HEK293 (cell line): ENCODE data around the gene SYT14.

Experiments
- CTCF ChIA-PET: fragments of 350-600 bp; formaldehyde crosslinking; extraction: SDS; loops from one replicate; lab custom pipeline; 2021; ENCODE audit warnings: antibody characterized with exemption; lab: Yijun Ruan, JAX
- POLR2A ChIA-PET: fragments of 300-600 bp; formaldehyde crosslinking; extraction: SDS; loops from one replicate; lab custom pipeline; 2020; ENCODE audit warnings: antibody characterized with exemption, inconsistent platforms; lab: Yijun Ruan, JAX
- H3K27ac ChIP-seq: fragments of 200-500 bp; sonication (Bioruptor generic); 2 replicates; pipeline ENCODE4 v1.5.1; 2014; ENCODE audit warnings: low read depth, low read length, control low read depth, inconsistent platforms; ENCODE audit errors: extremely low read depth
- H3K36me3 ChIP-seq, 2 experiments: fragments of 200-500 bp in 1 of 2; sonication (Bioruptor generic) in 1 of 2; 1 replicate in 1 of 2; 2 replicates in 1 of 2; pipeline ENCODE4 v1.5.1; 2014 to 2017; ENCODE audit warnings: inconsistent platforms in 2 of 2, low read length in 2 of 2; ENCODE audit not compliant: control insufficient read depth in 2 of 2, insufficient read depth in 1 of 2
- H3K4me1 ChIP-seq: fragments of 200-500 bp; sonication (Bioruptor generic); 2 replicates; pipeline ENCODE4 v1.5.1; 2014; ENCODE audit warnings: mild to moderate bottlenecking, low read length, inconsistent platforms; ENCODE audit not compliant: control insufficient read depth, insufficient read depth
- H3K4me3 ChIP-seq: 2 replicates; pipeline ENCODE4 v1.5.1; 2011; ENCODE audit warnings: low read depth, mild to moderate bottlenecking, control low read depth, low read length, moderate library complexity
- H3K9me3 ChIP-seq: fragments of 200-500 bp; sonication (Bioruptor generic); 2 replicates; pipeline ENCODE4 v1.5.1; 2014; ENCODE audit warnings: low read depth, low read length, inconsistent platforms; ENCODE audit not compliant: control insufficient read depth, insufficient read depth
- KLF16 ChIP-seq: fragments of 450-650 bp; formaldehyde crosslinking; IDR thresholded peaks from 2 replicates; pipeline ENCODE4 v1.5.1; 2017; ENCODE audit warnings: missing biosample characterization, missing genetic modification characterization
- KLF8 ChIP-seq: fragments of 450-650 bp; formaldehyde crosslinking; IDR thresholded peaks from 2 replicates; pipeline ENCODE4 v1.5.1; 2016; ENCODE audit warnings: missing biosample characterization, missing genetic modification characterization
- OSR2 ChIP-seq: fragments of 450-650 bp; formaldehyde crosslinking; IDR thresholded peaks from 2 replicates; pipeline ENCODE4 v1.5.1; 2016; ENCODE audit warnings: missing biosample characterization, missing genetic modification characterization
- YY1 ChIP-seq: fragments of 450-650 bp; formaldehyde crosslinking; IDR thresholded peaks from 2 replicates; pipeline ENCODE4 v1.5.1; 2018; ENCODE audit warnings: missing biosample characterization, missing genetic modification characterization
- ZBTB1 ChIP-seq: fragments of 450-650 bp; formaldehyde crosslinking; IDR thresholded peaks from 2 replicates; pipeline ENCODE4 v1.5.1; 2016; ENCODE audit warnings: missing biosample characterization, missing genetic modification characterization
- ZBTB48 ChIP-seq: fragments of 450-650 bp; formaldehyde crosslinking; IDR thresholded peaks from 2 replicates; pipeline ENCODE4 v1.5.1; 2016; ENCODE audit warnings: missing biosample characterization, missing genetic modification characterization
- ZEB2 ChIP-seq: fragments of 450-650 bp; formaldehyde crosslinking; IDR thresholded peaks from 2 replicates; pipeline ENCODE4 v1.5.1; 2016; ENCODE audit warnings: missing biosample characterization, missing genetic modification characterization
- ZFP41 ChIP-seq: fragments of 450-650 bp; formaldehyde crosslinking; IDR thresholded peaks from 2 replicates; pipeline ENCODE4 v1.5.1; 2016; ENCODE audit warnings: missing biosample characterization, missing genetic modification characterization, borderline replicate concordance
- ZNF121 ChIP-seq: fragments of 450-650 bp; formaldehyde crosslinking; IDR thresholded peaks from 2 replicates; pipeline ENCODE4 v1.5.1; 2016; ENCODE audit warnings: missing biosample characterization, missing genetic modification characterization
- ZNF138 ChIP-seq: fragments of 450-650 bp; formaldehyde crosslinking; IDR thresholded peaks from 2 replicates; pipeline ENCODE4 v1.5.1; 2016; ENCODE audit warnings: missing biosample characterization, missing genetic modification characterization, borderline replicate concordance
- ZNF169 ChIP-seq: fragments of 450-650 bp; formaldehyde crosslinking; IDR thresholded peaks from 2 replicates; pipeline ENCODE4 v1.5.1; 2016; ENCODE audit warnings: missing biosample characterization, missing genetic modification characterization
- ZNF426 ChIP-seq: fragments of 450-650 bp; formaldehyde crosslinking; IDR thresholded peaks from 2 replicates; pipeline ENCODE4 v1.5.1; 2017; ENCODE audit warnings: missing biosample characterization, missing genetic modification characterization, mild to moderate bottlenecking, inconsistent platforms, moderate library complexity
- ZNF48 ChIP-seq: fragments of 450-650 bp; formaldehyde crosslinking; IDR thresholded peaks from 2 replicates; pipeline ENCODE4 v1.5.1; 2016; ENCODE audit warnings: missing biosample characterization, missing genetic modification characterization
- ZNF514 ChIP-seq: fragments of 450-650 bp; formaldehyde crosslinking; IDR thresholded peaks from 2 replicates; pipeline ENCODE4 v1.5.1; 2016; ENCODE audit warnings: missing biosample characterization, missing genetic modification characterization
- ZNF600 ChIP-seq: fragments of 450-650 bp; formaldehyde crosslinking; IDR thresholded peaks from 2 replicates; pipeline ENCODE4 v1.5.1; 2016; ENCODE audit warnings: missing biosample characterization, missing genetic modification characterization
- ZNF654 ChIP-seq: fragments of 450-650 bp; formaldehyde crosslinking; IDR thresholded peaks from 2 replicates; pipeline ENCODE4 v1.5.1; 2016; ENCODE audit warnings: low read depth, missing biosample characterization, missing genetic modification characterization
- ZNF776 ChIP-seq: fragments of 450-650 bp; formaldehyde crosslinking; IDR thresholded peaks from 2 replicates; pipeline ENCODE4 v1.5.0; 2017; ENCODE audit warnings: missing biosample characterization, missing genetic modification characterization, borderline replicate concordance
- ZNF777 ChIP-seq: fragments of 450-650 bp; formaldehyde crosslinking; IDR thresholded peaks from 2 replicates; pipeline ENCODE4 v1.5.1; 2017; ENCODE audit warnings: missing biosample characterization, missing genetic modification characterization, borderline replicate concordance
- ZNF843 ChIP-seq: fragments of 450-650 bp; formaldehyde crosslinking; IDR thresholded peaks from 2 replicates; pipeline ENCODE4 v1.5.1; 2016; ENCODE audit warnings: missing biosample characterization, missing genetic modification characterization
- ZSCAN16 ChIP-seq: fragments of 450-650 bp; formaldehyde crosslinking; IDR thresholded peaks from 2 replicates; pipeline ENCODE4 v1.5.1; 2016; ENCODE audit warnings: missing biosample characterization, missing genetic modification characterization
- ZXDB ChIP-seq: fragments of 450-650 bp; formaldehyde crosslinking; IDR thresholded peaks from 2 replicates; pipeline ENCODE4 v1.5.1; 2016; ENCODE audit warnings: missing biosample characterization, missing genetic modification characterization
- TF ChIP-seq, protein P1 (sequence below): fragments of 450-650 bp; formaldehyde crosslinking; IDR thresholded peaks from 2 replicates; pipeline ENCODE4 v1.5.1; 2016; ENCODE audit warnings: missing biosample characterization, missing genetic modification characterization
- TF ChIP-seq, protein P2 (sequence below): fragments of 450-650 bp; formaldehyde crosslinking; IDR thresholded peaks from 2 replicates; pipeline ENCODE4 v1.5.1; 2016; ENCODE audit warnings: missing biosample characterization, missing genetic modification characterization

SYT14 gene

DNA sequence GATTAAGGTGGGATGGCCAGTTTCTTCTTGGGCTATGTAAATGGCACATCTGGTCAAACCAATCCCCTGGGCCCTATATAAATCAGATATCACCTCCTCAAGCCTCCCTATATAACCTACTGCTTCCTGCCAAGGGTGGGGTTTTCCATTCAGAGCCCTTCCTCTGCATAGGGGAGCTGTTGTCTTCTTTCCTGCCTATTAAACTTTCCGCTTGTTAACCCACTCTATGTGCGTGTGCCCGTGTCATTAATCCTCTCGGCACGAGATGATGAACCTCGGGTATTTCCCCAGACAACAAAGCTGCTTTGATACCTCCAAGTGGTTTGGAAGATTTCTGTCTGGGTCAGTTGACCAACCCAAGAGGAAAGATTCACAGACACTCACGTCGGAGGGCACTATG lies 275.3 kb downstream of the SYT14 start:
- no peaks in the 10 kb centered on the region for H3K9me3 ChIP-seq
- H3K36me3 ChIP-seq: no peaks in the 10 kb centered on the region
- ChIA-PET POLR2A (no interaction called here), CTCF (interaction anchor here (0.6 to 1.0 kb wide), 3 partner anchors 15 to 55 kb away, joined by 3 read pairs; no protein-coding TSS in a partner anchor)
- no peak overlapping the region for H3K4me3 ChIP-seq
- TF ChIP-seq ZXDB (no peak), KLF8 (tag by site-specific recombination) (no peak), ZNF514 (no peak), ZNF777 (tag by site-specific recombination) (no peak), ZNF48 (tag by site-specific recombination) (no peak), ZNF138 (tag by site-specific recombination) (no peak), OSR2 (tag by site-specific recombination) (no peak), KLF16 (tag by site-specific recombination) (no peak), ZNF654 (no peak), ZEB2 (tag by site-specific recombination) (no peak), ZBTB1 (tag by site-specific recombination) (no peak), YY1 (tag by site-specific recombination) (no peak), ZNF600 (no peak), ZNF776 (tag by site-specific recombination) (no peak), ZNF843 (tag by site-specific recombination) (no peak), ZNF426 (tag by site-specific recombination) (no peak)
- TF ChIP-seq, protein P1, sequence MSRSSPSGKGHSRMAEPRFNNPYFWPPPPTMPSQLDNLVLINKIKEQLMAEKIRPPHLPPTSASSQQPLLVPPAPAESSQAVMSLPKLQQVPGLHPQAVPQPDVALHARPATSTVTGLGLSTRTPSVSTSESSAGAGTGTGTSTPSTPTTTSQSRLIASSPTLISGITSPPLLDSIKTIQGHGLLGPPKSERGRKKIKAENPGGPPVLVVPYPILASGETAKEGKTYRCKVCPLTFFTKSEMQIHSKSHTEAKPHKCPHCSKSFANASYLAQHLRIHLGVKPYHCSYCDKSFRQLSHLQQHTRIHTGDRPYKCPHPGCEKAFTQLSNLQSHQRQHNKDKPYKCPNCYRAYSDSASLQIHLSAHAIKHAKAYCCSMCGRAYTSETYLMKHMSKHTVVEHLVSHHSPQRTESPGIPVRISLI (tag by site-specific recombination): no peak
- no peak overlapping the region for H3K27ac ChIP-seq
- no peaks in the 10 kb centered on the region for H3K4me1 ChIP-seq

DNA sequence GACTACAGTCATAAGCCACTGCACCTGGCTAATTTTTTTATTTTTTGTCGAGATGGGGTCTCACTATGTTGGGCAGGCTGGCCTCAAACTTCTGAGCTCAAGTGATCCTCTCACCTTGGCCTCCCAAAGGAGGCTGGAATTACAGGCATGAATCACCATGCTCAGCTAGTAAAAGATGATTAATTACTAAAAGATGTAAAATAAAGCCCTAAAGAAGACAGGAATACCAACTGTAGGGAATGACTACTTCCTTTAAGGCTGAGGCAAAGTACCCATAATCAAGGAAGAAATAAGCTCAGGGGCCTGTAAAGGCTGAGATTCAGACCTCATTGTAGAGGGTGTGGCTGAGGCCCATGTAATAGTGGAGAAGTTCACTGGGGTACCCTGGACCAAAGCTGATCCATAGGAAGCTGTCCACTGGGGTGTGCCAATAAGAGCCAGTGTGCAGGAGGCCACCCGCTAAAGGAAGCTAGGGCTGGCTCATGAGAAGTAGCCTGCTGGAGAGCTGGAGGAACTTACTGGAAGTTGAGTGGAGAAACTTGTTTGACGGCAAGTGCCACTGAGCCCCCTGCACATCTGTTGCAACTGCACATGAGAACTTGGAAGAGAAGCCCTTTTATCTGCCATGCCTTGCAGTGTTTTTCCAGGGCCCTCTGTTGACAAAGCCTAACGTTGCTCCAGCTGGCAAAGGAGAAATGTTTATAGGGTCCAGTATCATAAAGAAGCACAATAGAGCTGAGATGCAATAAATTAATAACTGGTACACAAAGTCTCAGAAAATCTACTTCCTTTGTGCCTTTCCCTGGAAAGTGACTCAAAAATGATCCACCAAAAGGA lies 276.8 kb downstream of the SYT14 start:
- Histone ChIP-seq H3K4me1 (no peaks in the 10 kb centered on the region), H3K36me3 (no peaks in the 10 kb centered on the region), H3K4me3 (no peak overlapping the region), H3K27ac (no peak overlapping the region), H3K9me3 (no peaks in the 10 kb centered on the region)
- ChIA-PET CTCF (interaction anchor here (1.1 kb wide), 1 partner anchor 11 kb away, joined by 3 read pairs; no protein-coding TSS in a partner anchor), POLR2A (no interaction called here)
- peak; percentile 78 for TF ChIP-seq ZNF121 (tag by site-specific recombination)
- no peak for TF ChIP-seq ZFP41 (tag by site-specific recombination)
- TF ChIP-seq, protein P2, sequence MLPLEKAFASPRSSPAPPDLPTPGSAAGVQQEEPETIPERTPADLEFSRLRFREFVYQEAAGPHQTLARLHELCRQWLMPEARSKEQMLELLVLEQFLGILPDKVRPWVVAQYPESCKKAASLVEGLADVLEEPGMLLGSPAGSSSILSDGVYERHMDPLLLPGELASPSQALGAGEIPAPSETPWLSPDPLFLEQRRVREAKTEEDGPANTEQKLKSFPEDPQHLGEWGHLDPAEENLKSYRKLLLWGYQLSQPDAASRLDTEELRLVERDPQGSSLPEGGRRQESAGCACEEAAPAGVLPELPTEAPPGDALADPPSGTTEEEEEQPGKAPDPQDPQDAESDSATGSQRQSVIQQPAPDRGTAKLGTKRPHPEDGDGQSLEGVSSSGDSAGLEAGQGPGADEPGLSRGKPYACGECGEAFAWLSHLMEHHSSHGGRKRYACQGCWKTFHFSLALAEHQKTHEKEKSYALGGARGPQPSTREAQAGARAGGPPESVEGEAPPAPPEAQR (tag by site-specific recombination): no peak
- TF ChIP-seq ZNF169 (tag by site-specific recombination): no peak

DNA sequence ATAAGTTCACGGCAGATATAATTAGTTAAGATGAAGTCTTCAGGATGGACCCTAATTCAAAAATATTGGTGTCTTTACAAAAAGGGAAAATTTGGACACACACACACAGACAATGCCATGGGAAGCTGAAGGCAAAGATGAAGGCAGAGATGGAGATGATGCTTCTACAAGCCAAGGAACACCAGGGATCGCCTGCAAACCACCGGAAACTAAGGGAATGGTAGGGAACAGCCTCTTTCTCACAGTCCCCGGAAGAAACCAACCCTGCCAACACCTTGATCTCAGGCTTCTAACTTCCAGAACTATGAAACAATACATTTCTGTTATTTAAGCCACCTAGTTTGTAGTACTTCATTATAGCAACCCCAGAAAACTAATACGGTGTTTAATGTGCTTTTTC lies 279.5 kb downstream of the SYT14 start:
- TF ChIP-seq ZSCAN16 (tag by site-specific recombination) (no peak), ZBTB48 (tag by site-specific recombination) (peak; percentile 96)
- H3K9me3 ChIP-seq: no peaks in the 10 kb centered on the region
- H3K4me1 ChIP-seq: no peaks in the 10 kb centered on the region
- no peak overlapping the region for H3K27ac ChIP-seq
- CTCF ChIA-PET: no interaction called here
- H3K4me3 ChIP-seq: no peak overlapping the region
- H3K36me3 ChIP-seq: no peaks in the 10 kb centered on the region
- POLR2A ChIA-PET: no interaction called here
